NCI-H1436 treated with DMSO at 0.1 percent for 48 hours (cell line): ENCODE results near the gene ZMYM2.
"Not testable (repeated sequence)": the region's sequence is repeated elsewhere in the genome, so short reads cannot be mapped to it uniquely, and the experiment has no call there.

Experiments used
- DNase-seq: peaks from one replicate; lab custom pipeline; 2025; lab: John Stamatoyannopoulos, UW

The ZMYM2 gene

GRCh38 chr13:19982447-19983043, 24.0 kb downstream of the ZMYM2 start:
- no peak for DNase-seq

GRCh38 chr13:19984430-19985218, 26.1 kb downstream of the ZMYM2 start:
- DNase-seq, result no peak

DNA sequence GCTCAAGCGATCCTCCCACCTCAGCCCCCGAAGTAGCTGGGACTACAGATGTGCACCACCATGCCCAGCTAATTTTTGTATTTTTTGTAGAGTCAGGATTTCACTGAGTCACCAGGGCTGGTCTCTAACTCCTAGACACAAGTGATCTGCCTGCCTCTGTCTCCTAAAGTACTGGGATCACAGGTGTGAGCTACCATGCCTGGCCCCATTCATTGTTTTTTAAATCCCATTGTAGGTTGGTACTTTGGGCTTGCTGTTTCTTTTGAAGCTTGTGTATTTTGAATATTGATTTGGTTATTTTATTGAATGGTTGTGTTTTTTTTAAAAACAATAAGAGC, 26.7 kb downstream of the ZMYM2 start:
- DNase-seq, result no peak

GRCh38 chr13:19991531-19991930, 33.0 kb downstream of the ZMYM2 start:
- no peak for DNase-seq

DNA sequence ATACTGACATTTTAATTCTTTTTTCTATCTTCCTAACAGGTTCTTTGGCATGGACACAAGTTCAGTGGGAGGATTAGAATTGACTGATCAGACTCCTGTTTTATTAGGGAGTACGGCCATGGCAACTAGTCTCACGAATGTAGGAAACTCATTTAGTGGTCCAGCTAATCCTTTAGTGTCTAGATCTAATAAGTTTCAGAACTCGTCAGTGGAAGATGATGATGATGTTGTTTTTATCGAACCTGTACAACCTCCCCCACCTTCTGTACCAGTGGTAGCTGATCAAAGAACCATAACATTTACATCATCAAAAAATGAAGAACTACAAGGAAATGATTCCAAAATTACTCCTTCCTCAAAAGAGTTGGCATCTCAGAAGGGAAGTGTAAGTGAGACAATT, 34.5 kb downstream of the ZMYM2 start:
- DNase-seq, result no peak

- no peak for DNase-seq
These were observed 40.4 kb downstream of the ZMYM2 start for GRCh38 chr13:19998960-19999359.

DNA sequence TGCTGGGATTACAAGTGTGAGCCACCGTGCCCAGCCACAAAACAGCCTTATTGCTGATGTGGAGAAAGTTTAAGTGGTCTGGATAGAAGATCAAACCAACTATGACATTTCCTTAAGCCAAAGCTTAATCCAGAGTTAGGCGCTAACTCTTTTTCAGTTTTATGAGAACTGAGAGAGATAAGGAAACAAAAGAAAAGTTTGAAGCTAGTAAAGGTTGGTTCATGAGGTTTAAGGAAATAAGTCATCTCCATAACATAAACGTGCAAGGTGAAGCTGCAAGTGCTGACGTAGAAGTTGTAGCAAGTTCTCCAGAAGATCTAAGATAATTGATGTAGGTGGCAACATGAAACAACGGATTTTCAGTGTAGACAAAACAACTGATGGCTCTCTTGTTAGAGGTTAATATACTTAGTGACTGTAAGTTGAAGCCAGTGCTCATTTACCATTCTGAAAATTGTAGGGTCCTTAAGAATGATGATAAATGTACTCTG, 41.6 kb downstream of the ZMYM2 start:
- DNase-seq, result no peak

DNA sequence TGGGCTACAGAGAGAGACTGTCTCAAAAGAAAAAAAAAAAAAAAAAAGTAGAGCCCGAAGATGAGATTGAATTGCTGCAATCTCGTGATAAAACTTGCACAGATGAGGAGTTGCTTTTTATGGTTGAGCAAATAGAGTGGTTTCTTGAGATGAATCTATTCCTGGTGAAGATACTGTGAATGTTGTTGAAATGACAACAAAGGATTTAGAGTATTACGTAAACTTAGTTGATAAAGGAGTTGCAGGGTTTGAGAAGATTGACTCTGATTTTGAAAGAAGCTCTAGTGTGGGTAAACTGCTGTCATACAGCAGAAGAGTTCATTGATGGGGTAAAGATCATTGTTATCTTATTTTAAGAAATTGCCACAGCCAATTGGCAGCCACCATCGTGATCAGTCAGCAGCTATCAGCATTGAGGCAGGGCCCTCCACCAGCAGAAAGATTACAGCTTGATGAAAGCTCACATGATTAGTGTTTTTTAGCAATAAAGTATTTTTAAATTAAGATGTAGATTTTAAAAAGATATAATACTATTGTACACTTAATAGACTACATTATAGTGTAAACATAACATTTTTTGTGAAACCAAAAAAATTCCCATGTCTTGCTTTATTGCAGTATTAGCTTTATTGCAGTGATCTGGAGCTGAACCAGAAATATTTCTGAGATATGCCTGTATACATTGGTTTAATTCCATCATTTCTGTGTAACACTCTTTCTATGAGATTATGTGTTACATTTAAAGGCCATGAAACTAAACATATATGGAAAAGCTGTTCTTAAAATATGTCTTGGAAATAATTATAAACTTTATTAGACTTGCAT, 43.1 kb downstream of the ZMYM2 start:
- no peak for DNase-seq

- DNase-seq, result no peak
These were observed 44.3 kb downstream of the ZMYM2 start for GRCh38 chr13:20002787-20003186.

- no peak for DNase-seq
These were observed 47.7 kb downstream of the ZMYM2 start for GRCh38 chr13:20006206-20006605.

GRCh38 chr13:20015763-20016162, 57.2 kb downstream of the ZMYM2 start:
- DNase-seq, result no peak

GRCh38 chr13:20016649-20017364, 58.3 kb downstream of the ZMYM2 start:
- no peak for DNase-seq

DNA sequence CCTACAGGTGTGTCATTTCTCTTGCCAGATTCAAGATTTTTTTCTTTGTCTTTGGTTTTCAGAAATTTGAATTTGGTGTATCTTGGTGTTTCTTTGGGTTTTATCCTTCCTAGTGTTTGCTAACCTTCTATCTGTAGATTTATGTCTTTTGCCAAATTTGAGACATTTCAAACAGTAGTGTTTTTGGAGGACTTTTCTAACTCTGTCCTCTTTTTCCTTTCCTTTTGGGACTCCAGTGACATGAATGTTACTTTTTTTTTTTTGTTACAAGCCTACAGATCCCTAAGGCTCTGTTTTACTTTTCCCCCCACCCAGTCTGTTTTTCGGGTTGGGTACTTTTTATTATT, 58.8 kb downstream of the ZMYM2 start:
- DNase-seq, result no peak

- DNase-seq, result no peak
These were observed 60.5 kb downstream of the ZMYM2 start for GRCh38 chr13:20019043-20019442.

DNA sequence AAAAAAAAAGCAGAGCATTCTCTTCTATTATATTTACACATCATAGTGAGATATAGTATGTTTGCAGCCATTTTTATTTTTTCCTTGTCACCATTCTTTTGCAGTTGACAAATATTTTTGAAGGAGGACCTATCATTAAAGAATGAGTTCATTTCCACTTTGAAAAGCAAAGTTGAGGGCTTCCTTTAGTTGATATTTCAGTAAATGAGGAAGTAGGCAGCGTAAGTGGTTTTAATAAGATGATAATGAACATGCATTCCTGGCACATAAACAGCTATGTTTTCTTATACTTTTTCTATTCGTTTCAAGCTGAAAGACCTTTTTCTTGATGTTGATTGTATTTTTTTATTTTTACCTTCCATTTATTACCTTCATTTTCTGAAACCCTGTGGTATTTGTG, 66.2 kb downstream of the ZMYM2 start:
- no peak for DNase-seq

DNA sequence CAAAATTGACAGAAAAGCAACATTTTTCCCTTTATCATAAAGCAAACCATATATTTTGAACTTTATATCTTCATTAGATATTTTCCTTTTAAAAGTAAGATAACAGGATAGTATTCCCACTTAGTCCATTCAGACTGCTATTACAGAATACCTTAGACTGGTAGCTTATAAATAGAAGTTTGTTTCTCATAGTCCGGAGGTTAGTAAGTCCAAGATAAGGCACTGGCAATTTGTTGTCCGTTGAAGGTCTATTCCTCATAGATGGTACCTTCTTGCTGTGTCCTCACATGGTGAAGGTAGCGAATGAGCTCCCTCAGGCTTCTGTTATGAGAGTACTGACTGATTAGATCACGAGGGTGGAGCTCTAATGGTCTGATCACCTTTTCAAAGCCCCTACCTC, 70.4 kb downstream of the ZMYM2 start:
- no peak for DNase-seq

- no peak for DNase-seq
These were observed 75.0 kb downstream of the ZMYM2 start for GRCh38 chr13:20033486-20033885.

- no peak for DNase-seq
These were observed 76.6 kb downstream of the ZMYM2 start for GRCh38 chr13:20035130-20035529.

GRCh38 chr13:20037908-20038307, 79.4 kb downstream of the ZMYM2 start:
- DNase-seq, result no peak

- not testable (repeated sequence) for DNase-seq
These were observed 84.1 kb downstream of the ZMYM2 start for GRCh38 chr13:20042603-20043002.

DNA sequence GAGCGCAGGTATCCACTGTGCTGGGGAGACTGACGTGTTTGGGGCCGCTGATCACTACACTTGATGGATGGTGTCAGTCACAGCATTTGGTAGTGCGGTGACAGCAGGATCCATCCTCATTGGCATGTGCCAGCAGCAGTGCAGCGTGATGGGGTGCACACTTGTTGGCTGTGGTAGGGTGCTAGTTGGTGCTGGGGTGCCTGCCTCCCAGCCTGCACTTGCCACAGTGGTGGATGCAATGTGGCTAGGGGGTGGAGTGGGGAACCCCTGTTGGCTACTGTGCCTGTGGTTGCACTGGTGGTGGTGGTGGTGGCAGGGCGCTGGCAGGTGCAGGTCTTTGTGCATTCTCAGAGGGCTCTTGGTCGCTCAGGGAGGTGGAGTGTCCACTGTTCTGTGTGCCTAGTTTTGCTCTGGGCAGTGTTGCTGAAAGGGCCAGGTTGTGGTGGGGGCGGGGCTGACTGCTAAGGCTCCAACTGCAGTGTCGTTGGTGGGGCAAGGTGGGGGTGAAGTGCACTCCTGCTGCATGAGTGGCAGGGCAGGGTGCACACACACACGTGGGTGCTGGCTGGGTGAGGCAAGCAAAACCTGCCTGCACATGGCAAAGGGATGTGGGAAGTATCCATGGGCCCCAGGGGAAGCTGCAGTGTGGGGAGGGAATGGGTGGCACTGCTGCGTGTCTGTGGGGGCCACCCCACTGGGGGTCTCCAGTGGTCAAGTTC, 84.8 kb downstream of the ZMYM2 start:
- DNase-seq, result no peak

- no peak for DNase-seq
These were observed 85.6 kb downstream of the ZMYM2 start for GRCh38 chr13:20044086-20044485.
